Osteocyte (in vitro differentiated cells): ENCODE results near the gene CLIC4. TPM values are rescaled to one million over a fixed set of nuclear protein-coding genes. Genes with fewer than 3 reads are reported as not detected.
"Not testable (repeated sequence)": the region's sequence is repeated elsewhere in the genome, so short reads cannot be mapped to it uniquely, and the experiment has no call there.

Experiments used
- DNase-seq: peaks from one replicate; pipeline ENCODE4 v3.0.0; 2021; ENCODE audit warnings: mixed read lengths; ENCODE audit not compliant: unreplicated experiment; ENCODE audit errors: extremely low spot score
- H3K27ac Mint-ChIP-seq: one replicate; pipeline ENCODE4 v1.8.0; 2021; ENCODE audit warnings: mild to moderate bottlenecking, mixed read lengths; ENCODE audit not compliant: unreplicated experiment
- H3K27me3 Mint-ChIP-seq: one replicate; pipeline ENCODE4 v1.8.0; 2021; ENCODE audit warnings: mixed read lengths; ENCODE audit not compliant: unreplicated experiment
- H3K36me3 Mint-ChIP-seq: one replicate; pipeline ENCODE4 v1.8.0; 2021; ENCODE audit warnings: mixed read lengths; ENCODE audit not compliant: unreplicated experiment
- H3K4me1 Mint-ChIP-seq: one replicate; pipeline ENCODE4 v1.8.0; 2021; ENCODE audit warnings: mixed read lengths; ENCODE audit not compliant: unreplicated experiment
- H3K4me3 Mint-ChIP-seq: one replicate; pipeline ENCODE4 v1.8.0; 2021; ENCODE audit warnings: mild to moderate bottlenecking, moderate library complexity, mixed read lengths; ENCODE audit not compliant: unreplicated experiment
- H3K9me3 Mint-ChIP-seq: one replicate; pipeline ENCODE4 v1.8.0; 2021; ENCODE audit warnings: mixed read lengths; ENCODE audit not compliant: unreplicated experiment
- CTCF ChIP-seq: fragments of 200-600 bp; sonication (generic); IDR thresholded peaks from 2 replicates; pipeline ENCODE4 v1.5.0; 2021; ENCODE audit warnings: antibody characterized with exemption, mild to moderate bottlenecking, moderate library complexity
- total RNA-seq: library from RNA; stranded (reverse); gene quantifications from 2 replicates; pipeline ENCODE4 v1.2.1, GENCODE V29; 2021

CLIC4 gene
- total RNA-seq, 1 donor from 2014 or later, result 370 TPM

- no peaks in the 10 kb centered on the region for H3K27me3 Mint-ChIP-seq
- no peaks in the 10 kb centered on the region for H3K9me3 Mint-ChIP-seq
- H3K4me3 Mint-ChIP-seq, result peak overlapping the region; percentile 58
- no peak for TF ChIP-seq CTCF
- no peaks in the 10 kb centered on the region for H3K36me3 Mint-ChIP-seq
- H3K4me1 Mint-ChIP-seq, result peaks cover 58% of the 10 kb centered on the region
- H3K27ac Mint-ChIP-seq, result peak overlapping the region; percentile 88
- peak; percentile 87 for DNase-seq
Measured at GRCh38 chr1:24727501-24728216, 17.6 kb upstream of the CLIC4 start.

GRCh38 chr1:24728982-24729381 lies 16.3 kb upstream of the CLIC4 start:
- no peaks in the 10 kb centered on the region for H3K9me3 Mint-ChIP-seq
- H3K4me3 Mint-ChIP-seq, result no peak overlapping the region
- H3K36me3 Mint-ChIP-seq, result no peaks in the 10 kb centered on the region
- no peak for TF ChIP-seq CTCF
- DNase-seq, result no peak
- H3K27ac Mint-ChIP-seq, result no peak overlapping the region
- peaks cover 53% of the 10 kb centered on the region for H3K4me1 Mint-ChIP-seq
- no peaks in the 10 kb centered on the region for H3K27me3 Mint-ChIP-seq

GRCh38 chr1:24732186-24732885 lies 12.9 kb upstream of the CLIC4 start:
- H3K36me3 Mint-ChIP-seq, result no peaks in the 10 kb centered on the region
- DNase-seq, result no peak

GRCh38 chr1:24733342-24733741 lies 11.9 kb upstream of the CLIC4 start:
- H3K4me1 Mint-ChIP-seq, result peaks cover 26% of the 10 kb centered on the region
- H3K9me3 Mint-ChIP-seq, H3K27ac Mint-ChIP-seq, DNase-seq, H3K4me3 Mint-ChIP-seq, H3K36me3 Mint-ChIP-seq, H3K27me3 Mint-ChIP-seq: not testable (repeated sequence)

More at GRCh38 chr1:24732186-24732885, 12.9 kb upstream of the CLIC4 start:
- H3K27ac Mint-ChIP-seq, result no peak overlapping the region
- H3K27me3 Mint-ChIP-seq, result no peaks in the 10 kb centered on the region
- no peak for TF ChIP-seq CTCF
- no peak overlapping the region for H3K4me3 Mint-ChIP-seq
- peaks cover 35% of the 10 kb centered on the region for H3K4me1 Mint-ChIP-seq
- no peaks in the 10 kb centered on the region for H3K9me3 Mint-ChIP-seq

- no peak overlapping the region for H3K27ac Mint-ChIP-seq
- no peak overlapping the region for H3K4me3 Mint-ChIP-seq
- peaks cover 22% of the 10 kb centered on the region for H3K4me1 Mint-ChIP-seq
- DNase-seq, result no peak
- no peaks in the 10 kb centered on the region for H3K27me3 Mint-ChIP-seq
- no peak for TF ChIP-seq CTCF
- no peaks in the 10 kb centered on the region for H3K36me3 Mint-ChIP-seq
- no peaks in the 10 kb centered on the region for H3K9me3 Mint-ChIP-seq
Measured at GRCh38 chr1:24735156-24735508, 10.1 kb upstream of the CLIC4 start.
